ENCODE results near the gene CACNA1B.

- TF ChIP-seq, protein P1, sequence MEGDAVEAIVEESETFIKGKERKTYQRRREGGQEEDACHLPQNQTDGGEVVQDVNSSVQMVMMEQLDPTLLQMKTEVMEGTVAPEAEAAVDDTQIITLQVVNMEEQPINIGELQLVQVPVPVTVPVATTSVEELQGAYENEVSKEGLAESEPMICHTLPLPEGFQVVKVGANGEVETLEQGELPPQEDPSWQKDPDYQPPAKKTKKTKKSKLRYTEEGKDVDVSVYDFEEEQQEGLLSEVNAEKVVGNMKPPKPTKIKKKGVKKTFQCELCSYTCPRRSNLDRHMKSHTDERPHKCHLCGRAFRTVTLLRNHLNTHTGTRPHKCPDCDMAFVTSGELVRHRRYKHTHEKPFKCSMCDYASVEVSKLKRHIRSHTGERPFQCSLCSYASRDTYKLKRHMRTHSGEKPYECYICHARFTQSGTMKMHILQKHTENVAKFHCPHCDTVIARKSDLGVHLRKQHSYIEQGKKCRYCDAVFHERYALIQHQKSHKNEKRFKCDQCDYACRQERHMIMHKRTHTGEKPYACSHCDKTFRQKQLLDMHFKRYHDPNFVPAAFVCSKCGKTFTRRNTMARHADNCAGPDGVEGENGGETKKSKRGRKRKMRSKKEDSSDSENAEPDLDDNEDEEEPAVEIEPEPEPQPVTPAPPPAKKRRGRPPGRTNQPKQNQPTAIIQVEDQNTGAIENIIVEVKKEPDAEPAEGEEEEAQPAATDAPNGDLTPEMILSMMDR (IDR thresholded peaks at IDR 0.05) = no peak
- no peak for TF ChIP-seq EP300 (IDR thresholded peaks at IDR 0.05)
Measured at GRCh38 chr9:138076650-138077009, 199.0 kb downstream of the CACNA1B start.

Measured in sigmoid colon (tissue), 4 donors.